Fibroblast of lung (primary cell): Measurements from ENCODE around the gene PEX14.

ENCODE experiments used
- EZH2 ChIP-seq: IDR thresholded peaks from 2 replicates; pipeline ENCODE4 v1.5.1; 2012; ENCODE audit warnings: low read length, control low read depth, mild to moderate bottlenecking; ENCODE audit errors: missing control alignments
- TF ChIP-seq, protein P1 (sequence below), 2 donors: IDR thresholded peaks in 1 of 2; conservative IDR thresholded peaks in 1 of 2; 1 replicate in 1 of 2; 2 replicates in 1 of 2; pipeline ENCODE4 v1.5.1; 2011 to 2012; ENCODE audit warnings: low read length in 2 of 2, control low read depth in 1 of 2, inconsistent platforms in 1 of 2, low read depth in 1 of 2, mild to moderate bottlenecking in 1 of 2

DNA sequence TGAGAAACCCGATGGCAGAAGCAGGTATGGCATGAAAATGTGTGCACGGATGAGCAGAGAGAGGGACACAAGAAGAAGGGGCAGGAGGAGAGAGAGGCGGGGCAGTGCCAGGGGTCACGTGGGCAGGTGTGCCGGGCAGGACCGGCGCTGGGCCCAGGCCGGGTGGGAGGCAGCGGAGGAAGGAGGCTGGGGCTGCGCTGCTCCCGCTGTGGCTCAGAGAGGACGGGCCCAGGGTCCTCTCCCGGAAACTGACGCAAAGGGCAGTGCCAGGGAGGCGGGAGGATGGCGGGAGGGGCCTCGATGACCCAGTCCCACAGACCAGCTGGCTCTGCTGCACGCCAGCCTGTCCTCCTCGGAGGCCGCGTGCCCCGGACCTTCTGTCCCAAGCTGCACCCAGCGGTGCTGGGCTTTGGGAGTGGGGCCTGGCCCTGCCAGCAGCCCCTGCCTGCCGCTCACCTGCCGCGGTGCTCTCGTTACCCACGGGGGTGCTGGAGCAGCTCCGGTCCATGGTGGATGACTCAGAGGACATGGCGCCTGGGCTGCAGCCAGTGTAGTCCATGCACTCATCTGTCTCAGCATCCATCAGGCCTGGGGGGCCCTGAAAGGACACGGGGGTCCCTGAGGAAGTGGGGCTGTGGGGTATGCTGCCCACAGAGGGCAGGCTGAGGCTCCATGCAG is 167.8 kb downstream of the PEX14 start:
- TF ChIP-seq, protein P1, sequence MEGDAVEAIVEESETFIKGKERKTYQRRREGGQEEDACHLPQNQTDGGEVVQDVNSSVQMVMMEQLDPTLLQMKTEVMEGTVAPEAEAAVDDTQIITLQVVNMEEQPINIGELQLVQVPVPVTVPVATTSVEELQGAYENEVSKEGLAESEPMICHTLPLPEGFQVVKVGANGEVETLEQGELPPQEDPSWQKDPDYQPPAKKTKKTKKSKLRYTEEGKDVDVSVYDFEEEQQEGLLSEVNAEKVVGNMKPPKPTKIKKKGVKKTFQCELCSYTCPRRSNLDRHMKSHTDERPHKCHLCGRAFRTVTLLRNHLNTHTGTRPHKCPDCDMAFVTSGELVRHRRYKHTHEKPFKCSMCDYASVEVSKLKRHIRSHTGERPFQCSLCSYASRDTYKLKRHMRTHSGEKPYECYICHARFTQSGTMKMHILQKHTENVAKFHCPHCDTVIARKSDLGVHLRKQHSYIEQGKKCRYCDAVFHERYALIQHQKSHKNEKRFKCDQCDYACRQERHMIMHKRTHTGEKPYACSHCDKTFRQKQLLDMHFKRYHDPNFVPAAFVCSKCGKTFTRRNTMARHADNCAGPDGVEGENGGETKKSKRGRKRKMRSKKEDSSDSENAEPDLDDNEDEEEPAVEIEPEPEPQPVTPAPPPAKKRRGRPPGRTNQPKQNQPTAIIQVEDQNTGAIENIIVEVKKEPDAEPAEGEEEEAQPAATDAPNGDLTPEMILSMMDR (conservative IDR thresholded peaks at IDR 0.05 in 1 of 2, IDR thresholded peaks at IDR 0.05 in 1 of 2; ENCODE audit: low read depth in 1 of 2, low read length in 2 of 2), result no peak
- TF ChIP-seq EZH2, result no peak
